HEK293 (cell line): ENCODE measurements around the gene POLR2L.

Experiments used
- CTCF ChIA-PET: fragments of 350-600 bp; formaldehyde crosslinking; extraction: SDS; loops from one replicate; lab custom pipeline; 2021; ENCODE audit warnings: antibody characterized with exemption; lab: Yijun Ruan, JAX
- POLR2A ChIA-PET: fragments of 300-600 bp; formaldehyde crosslinking; extraction: SDS; loops from one replicate; lab custom pipeline; 2020; ENCODE audit warnings: antibody characterized with exemption, inconsistent platforms; lab: Yijun Ruan, JAX
- H3K27ac ChIP-seq: fragments of 200-500 bp; sonication (Bioruptor generic); 2 replicates; pipeline ENCODE4 v1.5.1; 2014; ENCODE audit warnings: low read depth, low read length, control low read depth, inconsistent platforms; ENCODE audit errors: extremely low read depth
- H3K36me3 ChIP-seq, 2 experiments: fragments of 200-500 bp in 1 of 2; sonication (Bioruptor generic) in 1 of 2; 1 replicate in 1 of 2; 2 replicates in 1 of 2; pipeline ENCODE4 v1.5.1; 2014 to 2017; ENCODE audit warnings: inconsistent platforms in 2 of 2, low read length in 2 of 2; ENCODE audit not compliant: control insufficient read depth in 2 of 2, insufficient read depth in 1 of 2
- H3K4me1 ChIP-seq: fragments of 200-500 bp; sonication (Bioruptor generic); 2 replicates; pipeline ENCODE4 v1.5.1; 2014; ENCODE audit warnings: mild to moderate bottlenecking, low read length, inconsistent platforms; ENCODE audit not compliant: control insufficient read depth, insufficient read depth
- H3K4me3 ChIP-seq: 2 replicates; pipeline ENCODE4 v1.5.1; 2011; ENCODE audit warnings: low read depth, mild to moderate bottlenecking, control low read depth, low read length, moderate library complexity
- H3K9me3 ChIP-seq: fragments of 200-500 bp; sonication (Bioruptor generic); 2 replicates; pipeline ENCODE4 v1.5.1; 2014; ENCODE audit warnings: low read depth, low read length, inconsistent platforms; ENCODE audit not compliant: control insufficient read depth, insufficient read depth
- CTCF ChIP-seq: fragments of 450-650 bp; formaldehyde crosslinking; IDR thresholded peaks from 2 replicates; pipeline ENCODE4 v1.5.1; 2016; ENCODE audit warnings: missing biosample characterization, missing genetic modification characterization
- GLIS1 ChIP-seq: fragments of 450-650 bp; formaldehyde crosslinking; IDR thresholded peaks from 2 replicates; pipeline ENCODE4 v1.5.1; 2016; ENCODE audit warnings: missing biosample characterization, missing genetic modification characterization
- HIC1 ChIP-seq: fragments of 450-650 bp; formaldehyde crosslinking; IDR thresholded peaks from 2 replicates; pipeline ENCODE4 v1.5.1; 2016; ENCODE audit warnings: missing biosample characterization, missing genetic modification characterization
- MYNN ChIP-seq: fragments of 450-650 bp; formaldehyde crosslinking; IDR thresholded peaks from 2 replicates; pipeline ENCODE4 v1.5.1; 2016; ENCODE audit warnings: missing biosample characterization, missing genetic modification characterization, borderline replicate concordance
- SALL2 ChIP-seq: fragments of 450-650 bp; formaldehyde crosslinking; IDR thresholded peaks from 2 replicates; pipeline ENCODE4 v1.5.0; 2017; ENCODE audit warnings: missing biosample characterization, mild to moderate bottlenecking, missing genetic modification characterization, borderline replicate concordance
- SCRT1 ChIP-seq: fragments of 450-650 bp; formaldehyde crosslinking; IDR thresholded peaks from 2 replicates; pipeline ENCODE4 v1.5.1; 2016; ENCODE audit warnings: missing biosample characterization, missing genetic modification characterization, borderline replicate concordance
- TCF7L2 ChIP-seq: IDR thresholded peaks from 2 replicates; pipeline ENCODE4 v1.6.1; 2011; ENCODE audit warnings: low read depth, mild to moderate bottlenecking, inconsistent platforms, low read length, moderate library complexity, borderline replicate concordance
- WT1 ChIP-seq: fragments of 450-650 bp; formaldehyde crosslinking; IDR thresholded peaks from 2 replicates; pipeline ENCODE4 v1.5.1; 2016; ENCODE audit warnings: missing biosample characterization, missing genetic modification characterization
- ZBTB26 ChIP-seq: fragments of 450-650 bp; formaldehyde crosslinking; optimal IDR thresholded peaks from 2 replicates; pipeline ENCODE3; 2016; ENCODE audit warnings: missing biosample characterization, mild to moderate bottlenecking, missing genetic modification characterization
- ZFHX2 ChIP-seq: fragments of 450-650 bp; formaldehyde crosslinking; conservative IDR thresholded peaks from 2 replicates; pipeline ENCODE4 v1.5.1; 2016; ENCODE audit warnings: missing biosample characterization, missing genetic modification characterization
- ZFP3 ChIP-seq: fragments of 450-650 bp; formaldehyde crosslinking; IDR thresholded peaks from 2 replicates; pipeline ENCODE4 v1.5.1; 2016; ENCODE audit warnings: low read depth, missing biosample characterization, missing genetic modification characterization
- ZNF132 ChIP-seq: fragments of 450-650 bp; formaldehyde crosslinking; IDR thresholded peaks from 2 replicates; pipeline ENCODE4 v1.5.1; 2017; ENCODE audit warnings: missing biosample characterization, missing genetic modification characterization, borderline replicate concordance
- ZNF138 ChIP-seq: fragments of 450-650 bp; formaldehyde crosslinking; IDR thresholded peaks from 2 replicates; pipeline ENCODE4 v1.5.1; 2016; ENCODE audit warnings: missing biosample characterization, missing genetic modification characterization, borderline replicate concordance
- ZNF211 ChIP-seq: fragments of 450-650 bp; formaldehyde crosslinking; IDR thresholded peaks from 2 replicates; pipeline ENCODE4 v1.5.1; 2016; ENCODE audit warnings: low read depth, missing biosample characterization, missing genetic modification characterization
- ZNF37A ChIP-seq: fragments of 450-650 bp; IDR thresholded peaks from 2 replicates; pipeline ENCODE4 v1.5.1; 2018; ENCODE audit warnings: missing biosample characterization, missing genetic modification characterization
- ZNF416 ChIP-seq: fragments of 450-650 bp; formaldehyde crosslinking; IDR thresholded peaks from 2 replicates; pipeline ENCODE4 v1.5.1; 2016; ENCODE audit warnings: missing biosample characterization, missing genetic modification characterization
- ZNF423 ChIP-seq: fragments of 450-650 bp; formaldehyde crosslinking; IDR thresholded peaks from 2 replicates; pipeline ENCODE4 v1.5.1; 2016; ENCODE audit warnings: missing biosample characterization, missing genetic modification characterization
- ZNF544 ChIP-seq: fragments of 450-650 bp; formaldehyde crosslinking; IDR thresholded peaks from 2 replicates; pipeline ENCODE4 v1.5.0; 2017; ENCODE audit warnings: missing biosample characterization, missing genetic modification characterization
- ZNF600 ChIP-seq: fragments of 450-650 bp; formaldehyde crosslinking; IDR thresholded peaks from 2 replicates; pipeline ENCODE4 v1.5.1; 2016; ENCODE audit warnings: missing biosample characterization, missing genetic modification characterization
- ZNF692 ChIP-seq: fragments of 450-650 bp; formaldehyde crosslinking; IDR thresholded peaks from 2 replicates; pipeline ENCODE4 v1.5.1; 2016; ENCODE audit warnings: missing biosample characterization, missing genetic modification characterization

POLR2L gene

GRCh38 chr11:847876-848275 is 5.5 kb upstream of the POLR2L start (continued):
- TF ChIP-seq ZNF132 (tag by site-specific recombination) (no peak), ZNF423 (tag by site-specific recombination) (no peak), ZFP3 (no peak), ZNF37A (tag by site-specific recombination) (no peak), TCF7L2 (no peak)

GRCh38 chr11:846496-847098 is 4.3 kb upstream of the POLR2L start:
- 0 out of 2 replicates have a peak, but pooled peaks have one; percentile 2 for TF ChIP-seq ZNF600 (tag by site-specific recombination)
- peak; percentile 48; the same call in 1 of the 2 replicates for TF ChIP-seq HIC1 (tag by site-specific recombination)
- no peak for TF ChIP-seq ZNF138 (tag by site-specific recombination)
- H3K4me3 ChIP-seq = no peak overlapping the region
- H3K9me3 ChIP-seq = no peaks in the 10 kb centered on the region
- H3K27ac ChIP-seq = no peak overlapping the region
- ChIA-PET CTCF (interaction anchor here (0.6 to 2.3 kb wide), 3 partner anchors 18 to 205 kb away, joined by 3 to 9 read pairs (median 3); partner anchors contain the start of gene TALDO1), POLR2A (interaction anchor here (1.5 to 1.9 kb wide), 2 partner anchors 11 to 27 kb away, joined by 3 to 6 read pairs; partner anchors contain the start of gene PNPLA2)
- H3K36me3 ChIP-seq = no peaks in the 10 kb centered on the region
- H3K4me1 ChIP-seq = 0 out of 2 replicates have a peak, but pooled peaks cover 6% of the 10 kb centered on the region

GRCh38 chr11:845872-846495 is 3.7 kb upstream of the POLR2L start:
- POLR2A ChIA-PET = interaction anchor here (0.6 to 1.9 kb wide), 3 partner anchors 10 to 27 kb away, joined by 3 to 6 read pairs (median 3); partner anchors contain the start of gene PNPLA2
- no peak overlapping the region for H3K4me3 ChIP-seq
- peaks cover 0 to 3% of the 10 kb centered on the region in 2 experiments; a peak in 1 of 3 replicates for H3K36me3 ChIP-seq
- H3K27ac ChIP-seq = no peak overlapping the region
- no peaks in the 10 kb centered on the region for H3K9me3 ChIP-seq
- CTCF ChIA-PET = interaction anchor here (0.8 to 2.3 kb wide), 2 partner anchors 18 to 206 kb away, joined by 3 to 9 read pairs; no protein-coding TSS in a partner anchor
- 0 out of 2 replicates have a peak, but pooled peaks cover 6% of the 10 kb centered on the region for H3K4me1 ChIP-seq
- TF ChIP-seq MYNN (no peak), ZNF211 (tag by site-specific recombination) (no peak), CTCF (tag by site-specific recombination) (no peak), ZNF692 (tag by site-specific recombination) (no peak), WT1 (tag by site-specific recombination) (no peak), GLIS1 (peak; percentile 98), ZNF600 (tag by site-specific recombination) (no peak), ZNF132 (tag by site-specific recombination) (no peak), TCF7L2 (no peak), SALL2 (tag by site-specific recombination) (no peak), ZNF416 (tag by site-specific recombination) (no peak), SCRT1 (tag by site-specific recombination) (no peak), ZBTB26 (tag by site-specific recombination) (no peak), ZNF544 (tag by site-specific recombination) (no peak), ZFHX2 (peak; percentile 85)
